Measurements from ENCODE around the gene LACTB.
"Not testable (repeated sequence)": the region's sequence is repeated elsewhere in the genome, so short reads cannot be mapped to it uniquely, and the experiment has no call there.

LACTB gene

DNA sequence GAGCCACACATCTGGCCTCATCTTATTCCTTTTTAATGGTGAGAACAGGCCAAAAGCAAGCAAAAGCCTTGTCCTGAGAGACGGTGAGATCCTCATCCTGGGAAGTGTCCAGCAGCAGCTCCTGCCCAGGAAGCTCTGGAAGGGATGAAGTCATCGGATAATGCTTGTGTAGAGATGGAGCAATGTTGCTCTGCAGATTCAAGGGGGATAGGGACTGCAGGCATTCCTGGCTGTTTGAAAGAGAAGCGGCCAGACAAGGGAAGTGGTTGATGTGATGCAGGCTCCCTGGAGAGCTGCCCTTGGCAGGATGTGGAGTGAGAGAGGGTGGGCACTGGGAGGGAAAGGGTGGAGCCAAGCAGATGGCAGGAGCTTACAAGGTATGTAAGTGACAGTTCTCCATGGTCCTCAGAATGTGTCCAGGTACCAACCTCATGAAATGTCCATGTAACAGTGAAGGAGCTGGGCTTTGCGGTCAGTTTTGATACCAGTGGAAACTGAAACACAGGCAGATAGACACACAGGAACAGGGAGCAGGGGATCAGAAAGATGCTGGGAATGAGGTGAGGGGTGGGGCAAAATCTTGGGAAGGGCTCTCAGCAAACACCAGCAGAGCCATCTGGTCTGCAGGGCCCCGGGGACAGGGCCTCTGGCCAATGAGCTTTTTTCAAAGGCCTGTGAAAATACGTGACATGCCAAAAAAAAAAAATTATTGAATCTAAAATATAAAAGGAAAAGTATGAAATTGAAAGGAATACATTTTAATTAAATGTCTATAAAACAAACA lies 32.2 kb upstream of the LACTB start:
- peak; percentile 91 to 93 for DNase-seq (ENCODE audit: low read depth in 2 of 2)

DNA sequence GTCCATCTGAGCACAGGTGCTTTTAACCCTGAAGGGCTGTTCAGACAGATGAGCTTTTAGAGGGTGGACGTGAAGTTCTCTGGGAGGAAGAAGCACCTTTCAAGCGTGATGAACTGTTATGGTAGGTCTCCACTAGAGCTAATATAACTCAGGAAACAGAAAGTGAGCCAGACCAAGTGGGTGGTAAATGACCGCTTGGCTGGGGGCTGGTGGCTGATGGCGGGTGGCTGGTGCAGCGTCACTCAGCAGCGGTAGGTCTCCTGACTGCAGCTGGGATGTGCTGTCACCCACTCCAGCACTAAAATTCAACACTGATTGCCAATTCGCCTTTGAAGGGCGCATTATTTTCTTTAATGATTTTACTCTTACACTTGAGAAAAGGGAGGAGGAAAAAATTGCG lies 31.2 kb upstream of the LACTB start:
- DNase-seq (ENCODE audit: low read depth in 2 of 2): no peak

DNA sequence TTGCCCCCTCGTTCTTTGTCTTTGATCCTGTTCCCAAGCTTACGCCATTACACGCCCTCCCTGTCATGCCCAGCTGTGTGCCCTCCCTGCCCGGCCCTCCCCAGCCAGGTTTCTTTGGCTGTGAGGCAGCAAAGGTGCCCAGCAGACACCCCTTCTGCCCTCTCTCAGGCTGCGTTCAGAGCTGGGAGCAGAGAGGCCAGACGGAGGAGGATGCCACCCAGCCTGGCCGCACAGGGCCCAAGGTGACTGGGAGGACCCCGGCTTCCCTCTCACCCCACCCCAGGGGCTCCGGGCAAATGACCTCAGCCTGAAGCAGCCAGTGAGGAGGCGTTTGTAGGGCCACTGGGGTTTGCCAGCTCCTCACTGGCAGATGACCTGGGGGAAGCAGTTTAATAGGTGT lies 30.8 kb upstream of the LACTB start:
- DNase-seq (ENCODE audit: low read depth in 2 of 2): no peak

DNA sequence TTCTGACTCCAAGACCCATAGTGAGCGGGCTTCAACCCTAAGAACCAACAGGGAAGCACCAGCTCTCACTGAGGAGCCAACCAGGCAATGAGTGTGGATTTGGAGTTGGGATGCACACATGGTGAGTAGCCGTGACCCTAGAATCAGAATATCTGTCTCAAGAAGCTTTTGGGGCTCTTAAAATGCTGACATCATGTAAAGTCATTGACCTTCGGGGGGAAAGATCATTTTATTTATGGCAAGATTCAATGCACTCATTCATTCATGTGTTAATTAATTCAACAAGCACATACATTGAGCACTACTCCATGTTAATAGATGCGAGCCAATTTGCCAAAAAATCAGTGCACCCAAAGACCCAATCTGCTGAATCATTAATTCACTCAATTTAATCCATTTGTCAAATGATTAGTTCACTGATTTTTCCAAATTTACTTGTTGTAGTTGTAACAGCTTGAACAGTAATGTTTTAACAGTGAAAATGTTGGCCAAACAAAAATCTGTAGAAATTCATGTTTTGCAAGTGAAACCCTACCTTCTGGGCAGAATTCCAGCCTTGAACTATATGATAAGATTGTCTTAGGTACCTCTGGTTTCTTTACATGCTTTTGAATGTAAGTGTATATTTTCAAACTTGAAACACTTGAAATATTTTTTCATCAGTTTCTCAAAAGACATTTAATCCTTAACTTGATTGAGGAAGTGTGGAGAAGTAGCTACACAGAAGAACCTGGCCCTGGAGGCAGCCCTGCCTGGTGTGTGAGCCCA lies 29.8 kb upstream of the LACTB start:
- no peak for DNase-seq (ENCODE audit: low read depth in 2 of 2)

DNA sequence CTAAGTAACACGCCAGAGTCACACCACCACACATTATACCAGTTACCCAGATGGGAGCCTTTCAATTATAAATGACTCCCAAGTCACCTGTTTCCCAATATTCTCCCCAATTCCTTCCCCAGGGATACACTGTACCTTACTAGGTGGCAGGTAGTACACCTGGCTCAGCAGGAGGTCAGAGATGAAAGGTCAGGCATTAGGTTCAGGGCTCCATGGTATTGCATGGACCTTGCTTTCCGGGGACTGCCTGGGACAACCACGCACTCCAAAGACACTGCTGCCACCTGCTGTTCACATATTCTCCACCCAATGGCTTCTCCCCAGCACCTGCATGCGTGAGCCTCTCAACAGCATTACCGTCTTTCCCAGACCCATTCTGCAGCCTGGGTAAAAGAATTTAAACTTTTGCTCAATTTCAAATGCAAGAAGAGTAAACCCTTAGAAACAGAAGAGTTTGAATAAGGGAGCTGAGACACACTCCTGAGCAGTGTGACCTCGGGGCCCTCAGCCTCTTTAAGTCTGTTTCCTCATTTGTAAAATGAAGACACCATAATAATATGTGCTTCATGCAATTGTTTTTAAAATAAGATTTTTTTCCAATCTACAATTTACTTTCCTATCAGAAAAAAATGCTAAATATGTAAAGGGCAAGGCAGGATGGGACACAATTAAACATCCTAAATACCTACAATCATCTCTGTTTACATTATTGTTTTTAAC lies 28.0 kb upstream of the LACTB start:
- DNase-seq (ENCODE audit: low read depth in 2 of 2): peak in 1 of 2 experiments; percentile 42

DNA sequence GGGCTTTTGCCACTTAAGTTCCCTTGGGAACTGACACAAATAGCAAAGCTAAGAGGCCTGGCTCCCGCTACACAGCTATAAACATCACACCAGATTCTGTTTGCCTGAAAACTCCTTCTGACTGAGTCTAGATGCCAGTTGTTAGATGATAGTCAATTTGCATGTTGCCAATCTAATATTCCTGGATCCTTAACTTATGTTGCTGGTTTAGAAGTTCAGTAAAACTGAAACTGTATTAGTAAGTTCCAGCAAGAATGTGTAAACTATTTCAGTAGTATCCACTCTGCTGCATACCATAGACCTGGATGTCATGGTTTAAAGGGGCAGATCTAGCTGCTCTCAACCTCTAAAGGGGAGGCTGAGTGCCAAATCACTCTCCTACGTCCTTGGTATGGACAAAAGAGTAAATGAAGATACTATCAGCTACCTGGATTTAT lies 27.1 kb upstream of the LACTB start:
- peak; percentile 44 to 47 for DNase-seq (ENCODE audit: low read depth in 2 of 2)

DNA sequence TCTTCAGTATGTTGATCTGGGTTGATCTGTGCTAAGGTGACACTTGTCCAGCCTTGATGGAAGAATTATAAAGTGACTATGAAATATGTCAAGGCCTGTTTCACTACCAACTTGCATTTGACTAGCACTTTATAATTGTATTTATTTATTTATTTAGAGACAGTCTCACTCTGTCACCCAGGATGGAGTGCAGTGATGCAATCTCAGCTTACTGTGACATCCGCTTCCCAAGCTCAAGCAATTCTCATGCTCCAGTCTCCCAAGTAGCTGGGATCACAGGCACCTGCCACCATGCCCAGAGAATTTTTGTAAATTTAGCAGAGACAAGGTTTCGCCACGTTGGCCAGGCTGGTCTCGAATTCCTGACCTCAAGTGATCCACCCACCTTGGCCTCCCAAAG lies 25.5 kb upstream of the LACTB start:
- DNase-seq (ENCODE audit: low read depth in 2 of 2): no peak

DNA sequence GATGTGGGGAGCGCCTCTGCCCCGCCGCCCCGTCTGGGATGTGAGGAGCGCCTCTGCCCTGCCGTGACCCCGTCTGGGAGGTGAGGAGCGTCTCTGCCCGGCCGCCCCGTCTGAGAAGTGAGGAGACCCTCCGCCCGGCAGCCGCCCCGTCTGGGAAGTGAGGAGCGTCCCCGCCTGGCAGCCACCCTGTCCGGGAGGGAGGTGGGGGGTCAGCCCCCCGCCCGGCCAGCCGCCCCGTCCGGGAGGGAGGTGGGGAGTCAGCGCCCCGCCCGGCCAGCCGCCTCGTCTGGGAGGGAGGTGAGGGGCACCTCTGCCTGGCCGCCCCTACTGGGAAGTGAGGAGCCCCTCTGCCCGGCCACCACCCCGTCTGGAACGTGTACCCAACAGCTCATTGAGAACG lies 22.8 kb upstream of the LACTB start:
- DNase-seq (ENCODE audit: low read depth in 2 of 2): not testable (repeated sequence)

DNA sequence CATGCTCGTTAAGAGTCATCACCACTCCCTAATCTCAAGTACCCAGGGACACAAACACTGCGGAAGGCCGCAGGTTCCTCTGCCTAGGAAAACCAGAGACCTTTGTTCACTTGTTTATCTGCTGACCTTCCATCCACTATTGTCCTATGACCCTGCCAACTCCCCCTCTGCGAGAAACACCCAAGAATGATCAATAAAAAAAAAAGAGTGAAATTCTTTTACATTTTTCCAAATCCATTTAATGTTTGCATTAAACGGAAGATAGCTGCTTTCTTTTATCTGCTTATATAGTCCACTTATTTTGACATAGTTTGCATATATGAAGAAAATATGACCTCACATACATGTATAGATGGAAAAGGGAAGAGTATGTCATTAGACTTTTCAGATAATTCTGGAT lies 22.1 kb upstream of the LACTB start:
- DNase-seq (ENCODE audit: low read depth in 2 of 2): not testable (repeated sequence)

DNA sequence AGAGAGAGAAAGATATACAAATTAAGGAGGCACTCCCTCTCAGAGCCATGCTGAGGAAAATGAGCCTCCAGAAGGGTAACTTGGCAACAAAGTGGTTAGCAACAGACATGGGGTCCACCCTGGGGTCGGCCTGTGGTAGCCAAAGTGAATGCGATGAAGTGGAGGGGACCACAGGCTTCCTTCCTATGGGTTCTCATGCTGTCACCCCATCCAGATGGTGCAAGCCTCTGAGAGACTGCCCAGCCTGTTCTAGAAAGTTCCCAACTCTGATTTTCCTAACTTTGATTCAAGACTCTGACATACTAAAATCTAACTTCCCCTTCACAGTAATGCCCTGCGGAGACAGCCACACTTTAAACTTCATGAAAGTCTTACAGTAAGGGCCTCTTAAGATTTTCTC lies 18.2 kb upstream of the LACTB start:
- DNase-seq (ENCODE audit: low read depth in 2 of 2): no peak

DNA sequence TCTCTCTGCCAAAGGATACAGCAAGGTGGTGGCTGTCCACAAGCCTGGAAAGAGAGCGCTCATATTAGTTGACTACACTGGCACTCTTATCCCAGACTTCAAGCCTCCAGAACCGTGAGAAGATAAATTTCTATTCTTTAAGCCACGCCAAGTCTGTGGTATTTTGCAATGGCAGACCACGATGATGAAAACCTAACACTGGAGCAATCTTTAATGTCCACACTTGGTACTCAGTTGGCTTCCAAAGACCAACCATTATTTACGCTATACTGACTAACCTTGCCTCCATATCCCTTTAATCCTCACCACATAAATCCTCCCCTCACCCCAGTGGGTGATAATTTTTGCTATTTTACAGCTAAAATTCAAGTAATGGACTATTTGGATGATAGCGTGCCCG lies 16.9 kb upstream of the LACTB start:
- DNase-seq (ENCODE audit: low read depth in 2 of 2): peak; percentile 74 to 75

DNA sequence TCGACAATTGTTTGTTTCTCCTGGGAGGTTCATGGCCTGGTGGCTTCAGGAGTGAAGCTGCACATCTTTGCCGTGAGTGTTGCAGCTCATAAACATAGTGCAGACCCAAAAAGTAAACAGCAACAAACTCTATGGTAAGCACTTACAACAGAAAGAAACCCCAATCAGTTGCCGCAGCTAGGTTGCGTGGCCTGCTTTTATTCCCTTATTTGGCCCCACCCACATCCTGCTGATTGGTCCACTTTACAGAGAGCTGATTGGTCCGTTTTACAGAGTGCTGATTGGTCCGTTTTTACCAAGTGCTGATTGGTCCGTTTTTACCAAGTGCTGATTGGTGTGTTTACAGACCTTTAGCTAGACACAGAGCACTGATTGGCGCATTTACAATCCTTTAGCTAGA lies 16.3 kb upstream of the LACTB start:
- DNase-seq (ENCODE audit: low read depth in 2 of 2): not testable (repeated sequence)

DNA sequence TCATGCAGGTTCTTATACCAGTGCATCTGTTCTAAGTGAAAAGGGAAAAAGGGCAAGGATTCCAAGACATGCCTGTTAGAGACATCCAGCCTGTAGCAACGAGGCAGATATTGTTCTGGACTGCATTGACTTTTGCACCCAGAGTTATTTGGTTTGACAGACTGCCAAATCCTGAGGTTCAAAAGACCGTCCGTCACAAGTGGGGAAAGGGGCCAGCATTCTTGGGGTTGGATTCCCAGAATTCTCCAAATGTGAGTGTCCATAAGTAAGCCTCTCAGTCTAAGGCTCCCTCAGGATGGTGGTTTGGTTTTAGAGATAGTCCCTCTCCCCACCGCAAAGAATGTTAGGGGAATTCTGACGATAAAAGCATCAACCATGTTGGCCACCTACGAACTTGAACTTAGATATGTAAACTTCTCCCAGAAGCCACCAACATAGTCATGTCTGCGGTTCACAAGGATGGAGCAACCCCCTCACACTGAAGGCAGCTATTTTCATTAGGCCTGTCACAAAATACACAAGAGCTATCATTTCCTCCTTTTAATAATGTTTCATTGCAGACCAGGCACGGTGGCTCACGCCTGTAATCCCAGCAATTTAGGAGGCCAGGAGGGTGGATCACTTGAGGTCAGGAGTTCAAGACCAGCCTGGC lies 13.6 kb upstream of the LACTB start:
- peak; percentile 100 for DNase-seq (ENCODE audit: low read depth in 2 of 2)

DNA sequence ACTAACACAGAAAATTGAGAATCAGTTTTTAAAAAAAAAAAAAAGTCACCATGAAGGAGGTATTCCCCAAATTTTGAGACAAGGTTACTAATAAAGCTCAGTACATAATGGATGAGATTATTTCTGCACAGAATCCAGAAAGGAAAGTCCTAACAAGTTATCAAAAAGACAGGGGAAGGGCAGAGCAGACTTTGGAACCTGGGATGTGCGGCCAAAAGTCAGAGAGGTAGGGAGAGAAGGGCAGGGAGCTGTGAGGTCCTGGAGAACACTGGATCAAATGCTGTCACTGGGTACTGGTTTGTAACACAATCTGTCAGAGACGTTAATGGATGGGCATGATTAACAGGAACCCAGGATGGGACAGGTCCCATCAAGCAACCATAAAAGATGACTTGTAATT lies 12.2 kb upstream of the LACTB start:
- DNase-seq (ENCODE audit: low read depth in 2 of 2): no peak

DNA sequence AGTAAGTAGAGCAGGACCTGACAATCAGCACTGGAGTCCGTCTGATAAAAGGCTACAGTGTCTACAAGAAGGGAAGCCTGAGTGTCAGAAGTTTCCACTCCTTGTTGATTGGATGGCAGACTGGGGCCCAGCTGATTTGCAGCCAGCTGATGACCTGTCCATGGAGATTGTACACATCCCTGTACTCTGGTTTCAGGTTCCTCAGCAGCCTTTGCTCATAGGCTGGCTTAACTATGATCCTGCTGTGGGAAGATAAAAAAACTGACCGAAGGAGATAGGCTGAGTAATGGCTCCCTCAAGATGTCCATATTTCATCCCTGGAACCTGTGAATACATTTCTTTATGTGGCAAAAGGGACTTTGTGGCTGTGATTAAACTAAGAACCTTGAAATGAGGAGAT lies 11.7 kb upstream of the LACTB start:
- no peak for DNase-seq (ENCODE audit: low read depth in 2 of 2)

DNA sequence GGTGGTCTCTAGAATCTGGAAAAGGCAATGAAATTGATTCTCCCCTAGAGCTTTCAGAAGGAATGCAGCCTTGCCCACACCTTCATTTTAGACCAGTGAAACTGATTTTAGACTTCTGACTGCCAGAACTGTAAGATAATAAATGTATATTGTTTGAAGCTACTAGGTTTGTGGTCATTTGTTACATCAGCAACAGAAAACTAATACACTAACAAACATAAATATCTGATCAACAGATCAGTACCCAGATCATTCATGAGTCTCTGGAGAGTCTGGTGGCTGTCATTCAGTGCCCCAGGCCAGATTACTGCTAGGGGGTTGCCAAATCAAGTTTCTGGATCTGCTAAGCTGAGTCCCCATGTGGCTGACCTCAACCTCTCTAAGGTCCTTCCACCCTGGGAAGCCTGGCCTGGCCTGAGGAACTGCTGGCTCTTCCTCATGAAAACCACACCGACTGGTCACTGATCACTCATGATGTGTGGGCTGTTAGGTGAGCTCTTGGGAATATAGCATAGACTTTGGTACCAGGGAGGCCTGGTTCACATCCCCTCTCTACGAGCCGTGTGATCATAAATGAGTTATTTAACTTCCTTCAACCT lies 11.1 kb upstream of the LACTB start:
- no peak for DNase-seq (ENCODE audit: low read depth in 2 of 2)

DNA sequence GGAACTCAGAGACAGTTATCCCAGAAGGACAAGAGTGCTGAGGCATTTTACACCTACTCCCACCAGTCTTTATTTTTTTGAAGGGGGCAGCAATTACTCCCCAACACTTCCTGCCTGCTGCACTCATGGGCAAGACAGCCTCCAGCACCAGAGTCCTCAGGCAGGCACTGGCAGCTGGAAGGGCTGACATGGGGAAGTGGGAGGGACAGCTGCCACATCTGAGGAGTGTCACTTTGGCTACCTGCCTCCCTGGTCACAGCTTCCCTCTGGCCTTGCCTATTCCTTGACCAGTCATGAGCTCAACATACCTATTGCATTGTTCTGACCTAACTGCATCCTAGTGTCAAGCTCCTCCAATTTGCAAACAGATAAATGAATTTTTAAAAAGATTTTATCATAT lies 10.2 kb upstream of the LACTB start:
- DNase-seq (ENCODE audit: low read depth in 2 of 2): no peak

DNA sequence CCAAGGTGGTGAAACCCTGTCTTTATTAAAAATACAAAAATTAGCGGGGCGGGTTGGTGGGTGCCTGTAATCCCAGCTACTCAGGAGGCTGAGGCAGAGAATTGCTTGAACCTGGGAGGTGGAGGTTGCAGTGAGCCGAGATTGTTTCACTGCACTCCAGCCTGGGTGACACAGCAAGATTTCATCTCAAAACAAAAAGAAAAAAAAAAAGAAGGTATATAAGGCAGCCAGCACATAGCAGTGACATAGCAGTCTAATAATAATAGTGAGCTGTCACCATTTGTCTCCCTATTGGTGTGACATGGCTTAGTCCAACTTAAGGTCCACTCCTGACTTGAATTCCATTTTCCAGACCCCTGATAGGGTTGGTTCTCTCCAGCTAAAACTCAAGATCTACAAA lies 8.8 kb upstream of the LACTB start:
- DNase-seq (ENCODE audit: low read depth in 2 of 2): no peak

DNA sequence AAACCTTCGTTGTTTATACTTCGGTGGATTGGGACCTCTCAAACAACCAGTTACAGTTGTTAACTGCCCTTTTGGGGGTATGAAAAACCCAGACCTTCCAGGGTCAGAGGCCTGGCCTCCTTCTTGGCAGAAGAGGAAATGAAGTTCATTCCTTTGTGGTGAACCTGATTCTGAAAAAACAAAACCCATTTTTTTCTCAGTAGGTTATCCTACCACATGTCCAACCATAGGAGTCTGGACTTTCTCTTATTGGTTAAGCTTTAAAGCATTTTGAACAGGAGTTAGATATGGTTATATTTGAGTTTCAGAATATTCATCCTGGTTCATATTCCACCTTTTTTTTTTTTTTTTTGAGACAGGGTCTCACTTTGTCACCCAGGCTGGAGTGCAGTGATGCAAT lies 7.2 kb upstream of the LACTB start:
- DNase-seq (ENCODE audit: low read depth in 2 of 2): no peak

DNA sequence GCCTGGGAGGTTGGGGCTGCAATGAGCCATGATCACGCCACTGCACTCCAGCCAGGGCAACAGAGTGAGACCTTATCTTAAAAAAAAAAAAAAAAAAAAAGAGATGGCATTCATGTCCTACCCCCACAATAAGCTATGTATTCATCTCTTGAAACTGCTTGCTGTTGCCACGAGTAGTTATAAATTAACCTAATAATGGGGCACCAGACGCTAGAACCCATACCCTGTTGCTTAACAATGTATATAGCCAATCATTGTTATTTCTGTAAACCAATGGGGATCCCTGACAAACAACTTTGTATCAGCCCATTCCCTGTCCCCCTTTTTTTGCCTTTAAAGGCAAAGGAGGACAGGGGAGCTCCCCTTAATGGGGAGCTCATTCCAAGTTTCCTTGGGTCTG lies 2.8 kb upstream of the LACTB start:
- no peak for DNase-seq (ENCODE audit: low read depth in 2 of 2)

DNA sequence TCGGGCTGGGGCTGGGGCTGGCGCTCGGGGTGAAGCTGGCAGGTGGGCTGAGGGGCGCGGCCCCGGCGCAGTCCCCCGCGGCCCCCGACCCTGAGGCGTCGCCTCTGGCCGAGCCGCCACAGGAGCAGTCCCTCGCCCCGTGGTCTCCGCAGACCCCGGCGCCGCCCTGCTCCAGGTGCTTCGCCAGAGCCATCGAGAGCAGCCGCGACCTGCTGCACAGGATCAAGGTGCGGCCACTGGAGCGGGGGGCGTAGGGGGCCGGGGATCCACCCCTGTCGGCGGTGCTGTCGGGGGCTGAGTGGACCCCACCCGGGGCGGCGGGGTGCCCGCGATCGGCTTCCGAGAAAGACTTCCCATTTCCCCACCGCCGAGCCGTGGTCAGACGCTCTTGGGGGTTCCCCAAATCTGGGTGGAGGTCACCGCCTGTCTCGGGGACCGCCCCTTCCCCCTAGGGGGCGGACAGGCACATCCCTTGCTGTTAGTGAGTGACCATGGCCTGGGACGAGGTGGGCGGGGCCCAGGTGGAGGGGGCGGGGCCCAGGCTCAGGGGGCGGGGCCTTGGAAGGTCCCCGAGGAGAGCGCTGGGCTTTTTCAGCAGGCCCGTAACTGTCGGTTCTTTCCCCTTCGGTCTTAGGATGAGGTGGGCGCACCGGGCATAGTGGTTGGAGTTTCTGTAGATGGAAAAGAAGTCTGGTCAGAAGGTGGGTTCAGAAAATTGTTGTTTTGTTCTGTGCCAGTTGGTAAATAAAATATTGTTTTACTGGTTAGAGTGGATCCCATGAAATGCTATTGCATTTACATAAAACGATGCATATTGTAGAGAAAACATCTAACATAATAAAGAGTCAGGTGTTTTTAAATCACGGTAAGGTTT lies 578 bp downstream of the LACTB start:
- DNase-seq (ENCODE audit: low read depth in 2 of 2): peak in 1 of 2 experiments; percentile 27

Measured in fibroblast of skin of left quadriceps (primary cell).